Measurements from ENCODE around the gene RAPGEF2. TPM values are rescaled to one million over a fixed set of nuclear protein-coding genes. Genes with fewer than 3 reads are reported as not detected.

The RAPGEF2 gene
- total and polyA plus RNA-seq, 2 donors from 2014 or later, result 6.9 to 50.6 TPM

GRCh38 chr4:159343116-159343515 lies 240.2 kb downstream of the RAPGEF2 start:
- intact Hi-C loops (cut with DNase I), result no loop called here
- Histone ChIP-seq H3K4me1 (ENCODE audit: control insufficient read depth in 2 of 3, insufficient read depth in 2 of 3, low read depth in 1 of 3, low read length in 3 of 3) (no peaks in the 10 kb centered on the region), H3K27ac (ENCODE audit: low read depth in 2 of 2, low read length in 2 of 2) (no peak overlapping the region), H3K4me3 (ENCODE audit: low read length in 3 of 3) (no peak overlapping the region), H3K9me3 (ENCODE audit: control insufficient read depth in 2 of 3, insufficient read depth in 1 of 3, low read length in 3 of 3) (no peaks in the 10 kb centered on the region), H3K9ac (ENCODE audit: low read length in 3 of 3) (no peak overlapping the region), H3K36me3 (ENCODE audit: control insufficient read depth in 2 of 3, insufficient read depth in 3 of 3, low read length in 3 of 3) (peaks cover 14 to 62% (median 31%) of the 10 kb centered on the region in 3 donors), H3K27me3 (ENCODE audit: control insufficient read depth, insufficient read depth, low read length) (no peaks in the 10 kb centered on the region)
- FAIRE-seq, result no peak
- TF ChIP-seq CTCF (IDR thresholded peaks at IDR 0.05; ENCODE audit: borderline replicate concordance, extremely low read depth, insufficient read depth), result no peak
- DNase-seq, result no peak

- Histone ChIP-seq H3K4me3 (ENCODE audit: low read length in 3 of 3) (no peak overlapping the region), H3K9me3 (ENCODE audit: control insufficient read depth in 2 of 3, insufficient read depth in 1 of 3, low read length in 3 of 3) (no peaks in the 10 kb centered on the region), H3K27ac (ENCODE audit: low read depth in 2 of 2, low read length in 2 of 2) (no peak overlapping the region), H3K36me3 (ENCODE audit: control insufficient read depth in 2 of 3, insufficient read depth in 3 of 3, low read length in 3 of 3) (peaks cover 13 to 49% (median 22%) of the 10 kb centered on the region in 3 donors), H3K4me1 (ENCODE audit: control insufficient read depth in 2 of 3, insufficient read depth in 2 of 3, low read depth in 1 of 3, low read length in 3 of 3) (no peaks in the 10 kb centered on the region), H3K27me3 (ENCODE audit: control insufficient read depth, insufficient read depth, low read length) (no peaks in the 10 kb centered on the region), H3K9ac (ENCODE audit: low read length in 3 of 3) (no peak overlapping the region)
- no peak for DNase-seq
- no peak for TF ChIP-seq CTCF (IDR thresholded peaks at IDR 0.05; ENCODE audit: borderline replicate concordance, extremely low read depth, insufficient read depth)
- FAIRE-seq, result no peak
- intact Hi-C loops (cut with DNase I), result no loop called here
Measured at GRCh38 chr4:159344877-159345276, 242.0 kb downstream of the RAPGEF2 start.

- no peak for FAIRE-seq
- H3K9ac ChIP-seq (ENCODE audit: low read length in 3 of 3), result no peak overlapping the region
- peaks cover 17 to 58% (median 23%) of the 10 kb centered on the region in 3 donors for H3K36me3 ChIP-seq (ENCODE audit: control insufficient read depth in 2 of 3, insufficient read depth in 3 of 3, low read length in 3 of 3)
Measured at GRCh38 chr4:159346681-159347080, 243.8 kb downstream of the RAPGEF2 start.

More at GRCh38 chr4:159346681-159347080, 243.8 kb downstream of the RAPGEF2 start:
- H3K4me1 ChIP-seq (ENCODE audit: control insufficient read depth in 2 of 3, insufficient read depth in 2 of 3, low read depth in 1 of 3, low read length in 3 of 3), result no peaks in the 10 kb centered on the region
- H3K4me3 ChIP-seq (ENCODE audit: low read length in 3 of 3), result no peak overlapping the region
- no peaks in the 10 kb centered on the region for H3K9me3 ChIP-seq (ENCODE audit: control insufficient read depth in 2 of 3, insufficient read depth in 1 of 3, low read length in 3 of 3)
- DNase-seq, result no peak
- H3K27me3 ChIP-seq (ENCODE audit: control insufficient read depth, insufficient read depth, low read length), result no peaks in the 10 kb centered on the region
- no peak for TF ChIP-seq CTCF (IDR thresholded peaks at IDR 0.05; ENCODE audit: borderline replicate concordance, extremely low read depth, insufficient read depth)
- intact Hi-C loops (cut with DNase I), result no loop called here
- no peak overlapping the region for H3K27ac ChIP-seq (ENCODE audit: low read depth in 2 of 2, low read length in 2 of 2)

Data from kidney (tissue), 14 donors.